Panc1 (cell line): ENCODE measurements around the gene IBTK.

ENCODE experiments used
- CTCF ChIP-seq: fragments of 450-650 bp; IDR thresholded peaks from 2 replicates; pipeline ENCODE4 v1.5.1; 2017; ENCODE audit warnings: mild to moderate bottlenecking
- POLR2AphosphoS5 ChIP-seq: IDR thresholded peaks from 2 replicates; pipeline ENCODE4 v1.6.1; 2012; ENCODE audit warnings: mild to moderate bottlenecking, low read depth, low read length, moderate library complexity

- no peak for TF ChIP-seq CTCF
- TF ChIP-seq POLR2AphosphoS5: no peak
These were observed 104.5 kb downstream of the IBTK start for GRCh38 chr6:82143041-82143481.
